ENCODE data around the gene UBR4. TPM values are rescaled to one million over a fixed set of nuclear protein-coding genes. Genes with fewer than 3 reads are reported as not detected.

UBR4 gene
- polyA plus RNA-seq, 3 donors from 2014 or later, result 1.5 to 23.7 (median 8.0) TPM

DNA sequence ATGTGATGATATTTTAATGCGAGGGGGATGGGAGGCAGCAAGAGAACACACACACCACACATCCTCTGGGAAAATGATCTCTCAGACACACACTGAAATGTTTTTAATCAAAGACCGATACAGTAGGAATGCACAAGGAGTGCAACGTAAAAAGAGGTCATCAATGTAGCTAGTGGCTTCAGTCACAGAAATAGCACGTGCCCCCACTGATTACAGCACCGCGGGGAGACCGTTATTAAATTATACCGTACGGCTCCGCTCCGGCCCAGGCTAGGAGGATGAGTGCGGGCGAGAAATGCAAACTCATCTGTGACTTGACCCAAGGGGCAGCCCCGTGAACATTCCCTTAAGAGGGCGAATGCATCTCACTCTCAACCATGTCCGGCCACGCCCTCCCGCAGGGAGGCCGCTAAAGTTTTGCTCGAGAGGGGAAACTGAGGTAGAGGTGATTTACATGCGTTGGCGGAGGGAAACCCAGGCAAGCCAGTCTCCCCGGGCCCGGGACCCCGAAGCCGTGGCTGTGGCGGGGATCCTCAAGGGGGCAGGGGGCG, 552 bp downstream of the UBR4 start:
- H3K36me3 Mint-ChIP-seq, result no peaks in the 10 kb centered on the region
- H3K4me3 Mint-ChIP-seq, result peak overlapping the region; percentile 94 to 98 (median 97)
- H3K27ac Mint-ChIP-seq, result peak overlapping the region; percentile 93 to 97 (median 97)
- H3K27me3 Mint-ChIP-seq (ENCODE audit: low read depth in 3 of 3), result peaks cover 5 to 11% (median 9%) of the 10 kb centered on the region in 3 donors
- peaks cover 62 to 91% of the 10 kb centered on the region in 2 donors for H3K4me1 Mint-ChIP-seq
- no peaks in the 10 kb centered on the region for H3K9me3 Mint-ChIP-seq
- DNase-seq, result peak in 1 of 3 donors; percentile 49

- no peaks in the 10 kb centered on the region for H3K36me3 Mint-ChIP-seq
- peaks cover 5 to 11% (median 9%) of the 10 kb centered on the region in 3 donors for H3K27me3 Mint-ChIP-seq (ENCODE audit: low read depth in 3 of 3)
- peak overlapping the region; percentile 93 to 97 (median 97) for H3K27ac Mint-ChIP-seq
- H3K4me1 Mint-ChIP-seq, result peaks cover 62 to 90% of the 10 kb centered on the region in 2 donors
- peak in 1 of 3 donors; percentile 9 for DNase-seq
- H3K4me3 Mint-ChIP-seq, result peak overlapping the region; percentile 94 to 98 (median 97)
- no peaks in the 10 kb centered on the region for H3K9me3 Mint-ChIP-seq
Measured at GRCh38 chr1:19208710-19209438, 1.2 kb downstream of the UBR4 start.

GRCh38 chr1:19206947-19207346, 3.1 kb downstream of the UBR4 start:
- H3K36me3 Mint-ChIP-seq, result no peaks in the 10 kb centered on the region
- peaks cover 61 to 86% of the 10 kb centered on the region in 2 donors for H3K4me1 Mint-ChIP-seq
- H3K27me3 Mint-ChIP-seq (ENCODE audit: low read depth in 3 of 3), result peaks cover 5 to 11% (median 9%) of the 10 kb centered on the region in 3 donors
- peak overlapping the region in 4 of 5 donors; percentile 7 to 35 (median 11) for H3K4me3 Mint-ChIP-seq
- no peak for DNase-seq
- no peaks in the 10 kb centered on the region for H3K9me3 Mint-ChIP-seq
- peak overlapping the region in 4 of 6 donors; percentile 3 to 63 (median 37) for H3K27ac Mint-ChIP-seq

GRCh38 chr1:19205845-19206244, 4.2 kb downstream of the UBR4 start:
- Mint-ChIP-seq H3K27ac (no peak overlapping the region), H3K36me3 (no peaks in the 10 kb centered on the region), H3K4me3 (no peak overlapping the region), H3K4me1 (peaks cover 55 to 86% of the 10 kb centered on the region in 2 donors), H3K9me3 (no peaks in the 10 kb centered on the region), H3K27me3 (ENCODE audit: low read depth in 3 of 3) (peaks cover 5 to 11% (median 9%) of the 10 kb centered on the region in 3 donors)
- no peak for DNase-seq

- Mint-ChIP-seq H3K9me3 (no peaks in the 10 kb centered on the region), H3K27me3 (ENCODE audit: low read depth in 3 of 3) (peaks cover 5 to 10% (median 5%) of the 10 kb centered on the region in 3 donors), H3K27ac (peak overlapping the region in 1 of 6 donors; percentile 49), H3K4me3 (no peak overlapping the region), H3K4me1 (peaks cover 51 to 84% of the 10 kb centered on the region in 2 donors), H3K36me3 (no peaks in the 10 kb centered on the region)
- no peak for DNase-seq
Measured at GRCh38 chr1:19205403-19205802, 4.7 kb downstream of the UBR4 start.

DNA sequence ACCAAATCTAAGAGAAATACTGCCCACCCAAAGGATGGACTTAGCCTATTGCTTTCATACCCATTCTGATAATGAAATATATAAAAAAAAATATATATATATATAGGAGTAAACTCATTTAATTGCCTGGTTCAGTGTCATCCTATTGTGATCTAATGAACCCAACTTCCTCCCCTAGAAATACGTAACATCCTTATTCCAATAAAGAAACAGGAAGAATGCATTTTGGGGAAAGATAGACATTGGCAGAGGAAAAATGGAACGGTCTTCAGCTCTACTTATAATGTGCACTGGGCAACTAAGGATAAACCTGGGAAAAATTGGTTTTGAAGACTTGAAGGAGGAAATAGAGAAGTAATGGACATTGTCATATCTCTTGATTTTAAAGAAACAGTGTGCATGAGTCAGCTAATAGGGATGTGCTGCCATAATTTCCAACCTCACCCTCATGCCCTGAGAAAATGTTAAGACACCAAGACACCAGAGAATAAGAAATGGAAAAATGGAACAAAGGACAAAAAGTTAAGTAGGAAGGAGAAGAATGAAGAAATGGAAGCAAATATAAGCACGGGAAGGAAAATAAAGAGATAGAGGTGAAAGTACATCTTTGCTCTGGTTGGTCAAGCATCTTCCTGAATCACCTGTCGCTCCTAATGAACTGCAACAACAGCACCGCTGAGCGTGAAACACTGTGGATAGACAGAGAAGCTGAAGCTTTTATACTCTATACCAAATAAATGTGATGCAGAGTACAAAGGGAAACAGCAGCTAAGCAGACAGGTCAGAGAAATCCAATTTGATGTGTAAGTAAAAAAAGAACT, 5.4 kb downstream of the UBR4 start:
- Mint-ChIP-seq H3K4me1 (peaks cover 47 to 79% of the 10 kb centered on the region in 2 donors), H3K4me3 (peak overlapping the region in 1 of 5 donors; percentile 30), H3K36me3 (peaks cover 0 to 2% (median 2%) of the 10 kb centered on the region in 3 donors), H3K27ac (peak overlapping the region in 3 of 6 donors; percentile 16 to 67 (median 47)), H3K27me3 (ENCODE audit: low read depth in 3 of 3) (peaks cover 2 to 6% (median 2%) of the 10 kb centered on the region in 3 donors), H3K9me3 (no peaks in the 10 kb centered on the region)
- no peak for DNase-seq

GRCh38 chr1:19203440-19203839, 6.6 kb downstream of the UBR4 start:
- Mint-ChIP-seq H3K27me3 (ENCODE audit: low read depth in 3 of 3) (peaks cover 0 to 3% (median 0%) of the 10 kb centered on the region in 3 donors), H3K4me1 (peaks cover 36 to 71% of the 10 kb centered on the region in 2 donors), H3K4me3 (no peak overlapping the region), H3K27ac (no peak overlapping the region), H3K9me3 (no peaks in the 10 kb centered on the region), H3K36me3 (peaks cover 2 to 12% (median 11%) of the 10 kb centered on the region in 3 donors)
- no peak for DNase-seq

- H3K4me3 Mint-ChIP-seq, result no peak overlapping the region
- H3K27ac Mint-ChIP-seq, result peak overlapping the region in 1 of 6 donors; percentile 62
- peaks cover 7 to 18% (median 17%) of the 10 kb centered on the region in 3 donors for H3K36me3 Mint-ChIP-seq
- H3K27me3 Mint-ChIP-seq (ENCODE audit: low read depth in 3 of 3), result peaks cover 0 to 3% (median 0%) of the 10 kb centered on the region in 3 donors
- H3K4me1 Mint-ChIP-seq, result peaks cover 29 to 60% of the 10 kb centered on the region in 2 donors
- H3K9me3 Mint-ChIP-seq, result no peaks in the 10 kb centered on the region
- no peak for DNase-seq
Measured at GRCh38 chr1:19202396-19202795, 7.7 kb downstream of the UBR4 start.

DNA sequence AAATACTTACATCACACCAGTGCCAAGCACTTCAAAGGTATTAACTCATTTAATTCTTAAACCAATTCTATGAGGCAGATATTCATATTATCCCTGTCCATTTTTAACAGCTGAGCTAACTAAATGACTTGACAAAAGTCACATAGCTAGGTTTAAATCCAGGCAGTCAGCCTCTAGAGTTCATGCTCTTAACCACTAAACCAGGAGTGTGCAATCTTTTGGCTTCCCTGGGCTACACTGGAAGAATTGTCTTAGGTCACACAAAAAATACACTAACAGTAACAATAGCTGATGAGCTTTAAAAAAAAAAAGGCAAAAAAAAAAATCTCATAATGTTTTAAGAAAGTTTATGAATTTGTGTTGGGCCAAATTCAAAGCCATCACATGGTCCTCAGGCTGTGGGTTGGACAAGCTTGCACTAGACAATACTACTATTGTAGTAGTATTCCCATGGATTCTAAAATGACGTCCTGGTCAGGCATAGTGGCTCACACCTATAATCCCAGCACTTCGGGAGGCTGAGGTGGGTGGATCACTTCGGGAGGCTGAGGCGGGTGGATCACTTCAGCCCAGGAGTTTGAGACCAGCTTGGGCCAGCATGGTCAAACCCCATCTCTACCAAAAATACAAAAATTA, 10.0 kb downstream of the UBR4 start:
- Mint-ChIP-seq H3K27me3 (ENCODE audit: low read depth in 3 of 3) (no peaks in the 10 kb centered on the region), H3K27ac (no peak overlapping the region), H3K36me3 (peaks cover 11 to 32% (median 30%) of the 10 kb centered on the region in 3 donors), H3K4me3 (no peak overlapping the region), H3K9me3 (no peaks in the 10 kb centered on the region), H3K4me1 (peaks cover 15 to 42% of the 10 kb centered on the region in 2 donors)
- no peak for DNase-seq

- DNase-seq, result no peak
- Mint-ChIP-seq H3K27ac (no peak overlapping the region), H3K4me3 (no peak overlapping the region), H3K9me3 (no peaks in the 10 kb centered on the region), H3K36me3 (peaks cover 11 to 32% (median 30%) of the 10 kb centered on the region in 3 donors), H3K27me3 (ENCODE audit: low read depth in 3 of 3) (no peaks in the 10 kb centered on the region), H3K4me1 (peaks cover 10 to 36% of the 10 kb centered on the region in 2 donors)
Measured at GRCh38 chr1:19199329-19199968, 10.6 kb downstream of the UBR4 start.

DNA sequence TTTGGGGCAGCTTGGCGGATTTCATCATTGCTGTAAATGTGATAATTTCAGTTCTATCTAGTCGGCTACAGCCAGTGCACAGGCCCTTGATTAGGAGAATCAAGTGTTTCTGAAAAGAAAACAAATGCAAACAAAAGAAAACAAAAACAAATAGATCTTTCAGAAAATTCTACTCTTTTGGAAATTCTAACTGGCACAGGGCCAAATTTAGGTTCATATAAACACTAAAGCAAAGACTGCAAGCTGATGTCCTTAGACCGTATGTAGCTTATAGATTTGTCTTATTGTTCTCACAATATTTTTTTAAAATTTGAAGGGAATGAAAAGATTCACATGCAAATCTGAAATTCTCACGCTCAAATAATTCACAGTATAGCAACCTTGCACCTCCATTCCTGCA, 11.2 kb downstream of the UBR4 start:
- Mint-ChIP-seq H3K27me3 (ENCODE audit: low read depth in 3 of 3) (no peaks in the 10 kb centered on the region), H3K36me3 (peaks cover 12 to 34% (median 33%) of the 10 kb centered on the region in 3 donors), H3K27ac (no peak overlapping the region), H3K9me3 (no peaks in the 10 kb centered on the region), H3K4me1 (peaks cover 10 to 30% of the 10 kb centered on the region in 2 donors), H3K4me3 (no peak overlapping the region)
- no peak for DNase-seq

- Mint-ChIP-seq H3K4me1 (peaks cover 10 to 26% of the 10 kb centered on the region in 2 donors), H3K27ac (no peak overlapping the region), H3K4me3 (no peak overlapping the region), H3K27me3 (ENCODE audit: low read depth in 3 of 3) (no peaks in the 10 kb centered on the region), H3K36me3 (peaks cover 20 to 44% (median 39%) of the 10 kb centered on the region in 3 donors), H3K9me3 (no peaks in the 10 kb centered on the region)
- no peak for DNase-seq
Measured at GRCh38 chr1:19197845-19198244, 12.2 kb downstream of the UBR4 start.

- H3K27me3 Mint-ChIP-seq (ENCODE audit: low read depth in 3 of 3), result no peaks in the 10 kb centered on the region
- peaks cover 22 to 59% (median 42%) of the 10 kb centered on the region in 3 donors for H3K36me3 Mint-ChIP-seq
- no peak overlapping the region for H3K27ac Mint-ChIP-seq
- peaks cover 0 to 12% of the 10 kb centered on the region in 2 donors for H3K4me1 Mint-ChIP-seq
- no peak for DNase-seq
- H3K4me3 Mint-ChIP-seq, result no peak overlapping the region
- no peaks in the 10 kb centered on the region for H3K9me3 Mint-ChIP-seq
Measured at GRCh38 chr1:19196331-19196730, 13.7 kb downstream of the UBR4 start.
